Loucy (cell line): ENCODE data around the gene RNF38.

Experiments
- CTCF ChIP-seq: fragments of 200-600 bp; sonication (generic); conservative IDR thresholded peaks from 2 replicates; pipeline ENCODE4 v1.5.1; 2014; ENCODE audit warnings: mild to moderate bottlenecking, antibody characterized with exemption, low read length
- EZH2phosphoT487 ChIP-seq: fragments of 200-600 bp; IDR thresholded peaks from 2 replicates; pipeline ENCODE4 v1.6.1; 2018; ENCODE audit warnings: antibody characterized with exemption, mild to moderate bottlenecking, moderate library complexity, borderline replicate concordance

- no peak for TF ChIP-seq CTCF
- TF ChIP-seq EZH2phosphoT487, result no peak
These were observed 81.8 kb downstream of the RNF38 start for GRCh38 chr9:36318212-36318802.
